SK-N-SH treated with all-trans-retinoic acid at 6 μM for 48 hours (cell line): Measurements from ENCODE around the gene F5.

Experiments used
- ARNTL ChIP-seq: fragments of 450-650 bp; formaldehyde crosslinking; IDR thresholded peaks from 2 replicates; pipeline ENCODE4 v1.5.0; 2020; ENCODE audit warnings: low read depth, mild to moderate bottlenecking, moderate library complexity, borderline replicate concordance
- ISL1 ChIP-seq: fragments of 250-450 bp; sonication (Bioruptor Pico); IDR thresholded peaks from 2 replicates; pipeline ENCODE4 v2.1.2; 2022; ENCODE audit warnings: mild to moderate bottlenecking, moderate library complexity
- OSR1 ChIP-seq: fragments of 250-450 bp; sonication (Bioruptor Pico); IDR thresholded peaks from 2 replicates; pipeline ENCODE4 v1.8.0; 2022; ENCODE audit warnings: moderate library complexity, mild to moderate bottlenecking, inconsistent platforms
- RARB ChIP-seq: fragments of 250-450 bp; sonication (Bioruptor Pico); IDR thresholded peaks from 2 replicates; pipeline ENCODE4 v1.8.0; 2021; ENCODE audit warnings: mild to moderate bottlenecking, moderate library complexity
- SNAI2 ChIP-seq: fragments of 250-450 bp; sonication (Bioruptor Pico); IDR thresholded peaks from 2 replicates; pipeline ENCODE4 v1.5.0; 2020; ENCODE audit warnings: mild to moderate bottlenecking, moderate library complexity
- TOX ChIP-seq: fragments of 250-450 bp; sonication (Bioruptor Pico); IDR thresholded peaks from 2 replicates; pipeline ENCODE4 v1.8.0; 2021; ENCODE audit warnings: mild to moderate bottlenecking, moderate library complexity, borderline replicate concordance
- ZFP3 ChIP-seq: fragments of 250-450 bp; sonication (Bioruptor Pico); IDR thresholded peaks from 2 replicates; pipeline ENCODE4 v1.5.0; 2020; ENCODE audit warnings: mild to moderate bottlenecking, moderate library complexity
- ZFP30 ChIP-seq: fragments of 450-650 bp; formaldehyde crosslinking; IDR thresholded peaks from 2 replicates; pipeline ENCODE4 v1.5.0; 2022; ENCODE audit warnings: mild to moderate bottlenecking, moderate library complexity
- ZNF565 ChIP-seq: fragments of 450-650 bp; formaldehyde crosslinking; conservative IDR thresholded peaks from 2 replicates; pipeline ENCODE4 v1.5.0; 2020; ENCODE audit warnings: low read depth, mild to moderate bottlenecking, moderate library complexity
- ZNF70 ChIP-seq: fragments of 450-650 bp; formaldehyde crosslinking; IDR thresholded peaks from 2 replicates; pipeline ENCODE4 v1.5.0; 2020; ENCODE audit warnings: mild to moderate bottlenecking, moderate library complexity
- ZNF8 ChIP-seq: fragments of 450-650 bp; formaldehyde crosslinking; IDR thresholded peaks from 2 replicates; pipeline ENCODE4 v1.5.0; 2020; ENCODE audit warnings: mild to moderate bottlenecking, moderate library complexity
- TF ChIP-seq, protein P1 (sequence below): fragments of 250-450 bp; sonication (Bioruptor Pico); IDR thresholded peaks from 2 replicates; pipeline ENCODE4 v1.8.0; 2020; ENCODE audit warnings: mild to moderate bottlenecking, moderate library complexity, borderline replicate concordance

DNA sequence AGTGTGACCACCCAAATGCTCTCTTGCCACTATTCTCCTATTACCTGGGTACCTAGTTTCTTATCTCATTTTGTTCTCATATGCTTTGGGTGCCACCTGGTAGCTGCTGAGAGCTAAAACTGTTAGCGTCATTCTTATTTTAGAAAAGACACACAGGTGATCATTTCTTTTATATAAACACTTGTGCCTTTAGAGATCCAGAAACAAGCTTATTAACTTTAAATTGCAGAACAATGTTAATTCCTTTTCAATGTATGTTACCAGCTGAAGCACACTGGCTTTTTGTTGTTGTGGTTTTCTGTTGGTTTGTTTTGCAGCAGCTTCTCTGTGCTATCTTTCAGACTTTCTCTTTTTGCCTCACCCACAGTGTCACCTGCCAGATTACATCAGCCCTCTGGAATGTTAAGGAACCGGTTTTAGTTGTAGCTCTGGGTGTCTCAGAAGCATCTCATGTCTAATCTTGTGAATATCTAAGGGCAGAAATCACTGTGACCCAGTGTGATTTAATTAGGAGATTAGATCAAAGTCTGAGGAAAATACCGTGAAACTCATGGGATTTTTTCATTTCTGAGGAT, 57.1 kb downstream of the F5 start:
- no peak for TF ChIP-seq ISL1
- TF ChIP-seq ZFP30: no peak
- TF ChIP-seq, protein P1, sequence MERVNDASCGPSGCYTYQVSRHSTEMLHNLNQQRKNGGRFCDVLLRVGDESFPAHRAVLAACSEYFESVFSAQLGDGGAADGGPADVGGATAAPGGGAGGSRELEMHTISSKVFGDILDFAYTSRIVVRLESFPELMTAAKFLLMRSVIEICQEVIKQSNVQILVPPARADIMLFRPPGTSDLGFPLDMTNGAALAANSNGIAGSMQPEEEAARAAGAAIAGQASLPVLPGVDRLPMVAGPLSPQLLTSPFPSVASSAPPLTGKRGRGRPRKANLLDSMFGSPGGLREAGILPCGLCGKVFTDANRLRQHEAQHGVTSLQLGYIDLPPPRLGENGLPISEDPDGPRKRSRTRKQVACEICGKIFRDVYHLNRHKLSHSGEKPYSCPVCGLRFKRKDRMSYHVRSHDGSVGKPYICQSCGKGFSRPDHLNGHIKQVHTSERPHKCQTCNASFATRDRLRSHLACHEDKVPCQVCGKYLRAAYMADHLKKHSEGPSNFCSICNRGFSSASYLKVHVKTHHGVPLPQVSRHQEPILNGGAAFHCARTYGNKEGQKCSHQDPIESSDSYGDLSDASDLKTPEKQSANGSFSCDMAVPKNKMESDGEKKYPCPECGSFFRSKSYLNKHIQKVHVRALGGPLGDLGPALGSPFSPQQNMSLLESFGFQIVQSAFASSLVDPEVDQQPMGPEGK (CRISPR knock-in tag): no peak
- no peak for TF ChIP-seq ZNF565 (CRISPR knock-in tag)
- no peak for TF ChIP-seq OSR1
- TF ChIP-seq SNAI2 (CRISPR knock-in tag): no peak
- no peak for TF ChIP-seq TOX (CRISPR knock-in tag)
- TF ChIP-seq RARB (CRISPR knock-in tag): no peak
- TF ChIP-seq ZFP3 (CRISPR knock-in tag): no peak
- TF ChIP-seq ZNF8: no peak
- no peak for TF ChIP-seq ZNF70 (CRISPR knock-in tag)
- no peak for TF ChIP-seq ARNTL (CRISPR knock-in tag)
